Measurements from ENCODE around the gene EHBP1L1.

The EHBP1L1 gene

DNA sequence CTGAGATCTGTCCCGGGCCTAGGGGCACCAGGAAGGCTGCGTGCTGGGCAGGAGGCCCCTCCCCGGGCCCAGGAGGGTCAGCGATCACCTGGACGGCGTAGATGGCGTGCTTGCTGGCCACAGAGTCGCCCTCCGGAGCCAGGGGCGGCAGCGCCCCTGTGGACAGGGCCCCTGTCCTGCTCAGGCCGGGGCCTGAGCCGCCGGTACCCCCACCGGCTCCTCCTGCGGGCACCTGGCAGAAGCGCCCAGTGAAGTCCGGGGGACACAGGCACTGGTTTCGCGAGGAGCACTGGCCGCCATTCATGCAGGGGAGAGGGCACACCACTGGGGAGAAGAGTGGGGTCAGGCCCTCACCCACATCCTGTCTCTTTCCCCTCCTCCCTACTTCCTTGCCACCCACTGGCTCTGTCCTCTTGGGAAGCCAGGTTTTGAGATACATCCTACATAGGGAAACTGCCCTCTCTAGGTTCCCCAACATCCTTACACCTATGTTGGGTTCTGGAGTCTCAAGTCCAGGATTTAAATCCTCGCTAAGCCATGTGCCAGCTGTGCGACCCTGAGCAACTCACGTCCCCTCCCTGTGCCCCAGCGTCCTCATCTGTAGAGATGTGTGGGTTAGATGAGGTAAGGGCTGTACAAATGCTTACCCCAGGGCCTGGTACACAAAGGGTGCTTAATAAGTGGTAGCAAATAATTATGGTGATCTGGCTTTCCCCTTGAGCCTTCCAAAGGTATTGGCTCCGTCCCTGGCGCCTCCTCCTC is 21.6 kb upstream of the EHBP1L1 start:
- Histone ChIP-seq H3K27ac (no peak overlapping the region), H3K4me1 (ENCODE audit: control insufficient read depth in 1 of 2, insufficient read depth in 1 of 2, low read depth in 1 of 2, low read length in 1 of 2) (peaks cover 15 to 20% of the 10 kb centered on the region in 2 experiments), H3K36me3 (no peaks in the 10 kb centered on the region), H3K4me3 (ENCODE audit: low read depth in 1 of 2, low read length in 1 of 2) (no peak overlapping the region), H3K27me3 (peaks cover 66% of the 10 kb centered on the region), H3K9me3 (no peaks in the 10 kb centered on the region)
- TF ChIP-seq, protein P1, sequence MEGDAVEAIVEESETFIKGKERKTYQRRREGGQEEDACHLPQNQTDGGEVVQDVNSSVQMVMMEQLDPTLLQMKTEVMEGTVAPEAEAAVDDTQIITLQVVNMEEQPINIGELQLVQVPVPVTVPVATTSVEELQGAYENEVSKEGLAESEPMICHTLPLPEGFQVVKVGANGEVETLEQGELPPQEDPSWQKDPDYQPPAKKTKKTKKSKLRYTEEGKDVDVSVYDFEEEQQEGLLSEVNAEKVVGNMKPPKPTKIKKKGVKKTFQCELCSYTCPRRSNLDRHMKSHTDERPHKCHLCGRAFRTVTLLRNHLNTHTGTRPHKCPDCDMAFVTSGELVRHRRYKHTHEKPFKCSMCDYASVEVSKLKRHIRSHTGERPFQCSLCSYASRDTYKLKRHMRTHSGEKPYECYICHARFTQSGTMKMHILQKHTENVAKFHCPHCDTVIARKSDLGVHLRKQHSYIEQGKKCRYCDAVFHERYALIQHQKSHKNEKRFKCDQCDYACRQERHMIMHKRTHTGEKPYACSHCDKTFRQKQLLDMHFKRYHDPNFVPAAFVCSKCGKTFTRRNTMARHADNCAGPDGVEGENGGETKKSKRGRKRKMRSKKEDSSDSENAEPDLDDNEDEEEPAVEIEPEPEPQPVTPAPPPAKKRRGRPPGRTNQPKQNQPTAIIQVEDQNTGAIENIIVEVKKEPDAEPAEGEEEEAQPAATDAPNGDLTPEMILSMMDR (IDR thresholded peaks at IDR 0.05) = no peak

DNA sequence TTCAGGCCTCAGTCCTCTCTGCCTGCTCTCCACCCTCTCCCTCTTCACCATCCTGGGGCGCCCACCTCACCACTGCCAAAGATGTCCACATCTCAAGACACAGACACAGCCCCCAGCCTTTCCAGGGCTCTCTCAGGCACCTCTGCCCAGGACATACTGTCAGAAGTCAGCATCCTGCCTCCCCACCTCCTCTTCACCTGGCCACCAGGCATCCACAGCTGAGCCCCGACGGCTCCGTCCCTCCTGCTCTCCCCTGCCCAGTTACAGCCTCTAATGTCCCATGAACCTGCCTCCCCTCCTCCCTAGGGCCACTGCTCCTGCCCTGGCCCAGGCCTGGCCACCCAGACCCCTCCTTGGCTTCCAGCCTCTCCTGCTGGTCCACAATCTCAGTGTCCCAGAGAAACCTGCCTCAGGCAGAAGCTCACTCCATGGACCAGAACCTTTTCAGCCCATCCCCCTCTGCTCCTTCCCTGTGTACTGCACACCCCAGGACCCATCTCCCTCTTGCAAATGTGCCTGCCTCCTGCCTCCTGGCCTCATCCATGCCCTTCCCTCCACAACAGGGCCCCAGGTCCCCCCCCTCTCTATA is 20.9 kb upstream of the EHBP1L1 start:
- Histone ChIP-seq H3K27me3 (peaks cover 73% of the 10 kb centered on the region), H3K4me3 (ENCODE audit: low read depth in 1 of 2, low read length in 1 of 2) (no peak overlapping the region), H3K36me3 (no peaks in the 10 kb centered on the region), H3K9me3 (no peaks in the 10 kb centered on the region), H3K4me1 (ENCODE audit: control insufficient read depth in 1 of 2, insufficient read depth in 1 of 2, low read depth in 1 of 2, low read length in 1 of 2) (peaks cover 15 to 20% of the 10 kb centered on the region in 2 experiments), H3K27ac (no peak overlapping the region)
- TF ChIP-seq, protein P1 (IDR thresholded peaks at IDR 0.05) = no peak

DNA sequence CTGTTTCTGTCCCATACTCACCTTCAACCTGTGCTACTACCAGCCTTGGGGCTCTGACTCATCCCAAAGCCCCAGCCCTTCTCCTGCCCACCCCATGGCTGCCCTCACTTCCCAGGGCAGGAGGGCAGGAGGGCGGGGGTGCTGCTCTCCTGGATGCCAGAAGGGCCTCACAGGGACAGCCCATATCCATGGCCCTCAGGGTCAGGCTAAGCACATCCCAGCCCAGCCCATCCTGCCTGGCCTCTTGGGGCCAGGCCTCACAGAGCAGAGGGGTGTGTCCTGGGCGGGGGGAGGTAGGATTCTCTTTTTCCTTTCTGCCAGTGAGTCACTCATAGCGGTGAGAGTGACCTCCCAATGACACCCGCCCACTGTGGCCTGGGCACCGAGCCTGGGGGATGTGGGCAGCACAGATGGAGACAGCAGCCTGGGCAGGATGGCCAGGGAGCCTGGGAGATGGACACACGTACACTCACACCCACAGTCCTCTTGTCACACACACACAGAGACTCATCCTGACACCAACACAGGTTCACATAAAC is 20.1 kb upstream of the EHBP1L1 start:
- H3K4me3 ChIP-seq (ENCODE audit: low read depth in 1 of 2, low read length in 1 of 2) = no peak overlapping the region
- H3K27ac ChIP-seq = no peak overlapping the region
- TF ChIP-seq, protein P1 (IDR thresholded peaks at IDR 0.05) = no peak
- H3K4me1 ChIP-seq (ENCODE audit: control insufficient read depth in 1 of 2, insufficient read depth in 1 of 2, low read depth in 1 of 2, low read length in 1 of 2) = peaks cover 15 to 20% of the 10 kb centered on the region in 2 experiments
- peaks cover 82% of the 10 kb centered on the region for H3K27me3 ChIP-seq
- H3K36me3 ChIP-seq = no peaks in the 10 kb centered on the region
- H3K9me3 ChIP-seq = no peaks in the 10 kb centered on the region

DNA sequence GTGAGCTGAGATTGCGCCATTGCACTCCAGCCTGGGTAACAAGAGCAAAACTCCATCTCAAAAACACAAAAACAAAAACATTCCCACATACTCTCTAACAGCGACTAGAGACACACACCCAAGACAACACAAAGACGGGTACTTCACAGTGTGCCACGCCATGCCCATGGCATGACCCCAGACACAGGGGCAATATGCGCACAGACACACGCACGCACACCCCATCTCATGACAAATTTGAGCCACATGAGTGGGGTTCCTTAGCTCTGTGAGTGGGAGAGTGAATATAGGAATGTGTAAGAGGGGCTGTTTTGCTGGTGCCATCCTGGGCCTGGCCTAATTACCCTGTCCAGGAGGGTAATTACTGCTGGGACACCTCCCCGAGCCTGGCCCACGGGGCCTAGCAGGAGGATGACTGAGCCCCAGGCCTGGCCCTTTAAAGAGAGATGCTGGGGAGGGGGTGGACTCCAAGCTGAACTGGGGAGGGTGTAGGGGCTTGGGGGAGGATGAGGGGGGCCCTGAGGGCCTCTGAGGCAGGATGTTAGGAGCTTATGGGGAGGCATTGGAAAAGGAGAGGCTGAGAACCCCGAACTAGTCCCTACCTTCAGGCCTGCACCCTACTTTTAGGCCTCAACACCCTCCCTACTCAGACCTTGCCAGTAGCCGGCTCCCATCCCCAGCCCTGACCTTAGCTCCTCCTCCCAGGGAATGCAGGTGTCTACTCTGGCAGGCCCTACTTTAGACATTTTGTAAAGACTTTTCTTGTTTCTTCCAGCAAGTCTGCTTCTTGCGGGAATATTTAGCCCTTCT is 19.2 kb upstream of the EHBP1L1 start:
- Histone ChIP-seq H3K4me1 (ENCODE audit: control insufficient read depth in 1 of 2, insufficient read depth in 1 of 2, low read depth in 1 of 2, low read length in 1 of 2) (peaks cover 15 to 20% of the 10 kb centered on the region in 2 experiments), H3K27ac (no peak overlapping the region), H3K27me3 (peaks cover 91% of the 10 kb centered on the region), H3K9me3 (no peaks in the 10 kb centered on the region), H3K36me3 (no peaks in the 10 kb centered on the region), H3K4me3 (ENCODE audit: low read depth in 1 of 2, low read length in 1 of 2) (no peak overlapping the region)
- TF ChIP-seq, protein P1 (IDR thresholded peaks at IDR 0.05) = no peak

DNA sequence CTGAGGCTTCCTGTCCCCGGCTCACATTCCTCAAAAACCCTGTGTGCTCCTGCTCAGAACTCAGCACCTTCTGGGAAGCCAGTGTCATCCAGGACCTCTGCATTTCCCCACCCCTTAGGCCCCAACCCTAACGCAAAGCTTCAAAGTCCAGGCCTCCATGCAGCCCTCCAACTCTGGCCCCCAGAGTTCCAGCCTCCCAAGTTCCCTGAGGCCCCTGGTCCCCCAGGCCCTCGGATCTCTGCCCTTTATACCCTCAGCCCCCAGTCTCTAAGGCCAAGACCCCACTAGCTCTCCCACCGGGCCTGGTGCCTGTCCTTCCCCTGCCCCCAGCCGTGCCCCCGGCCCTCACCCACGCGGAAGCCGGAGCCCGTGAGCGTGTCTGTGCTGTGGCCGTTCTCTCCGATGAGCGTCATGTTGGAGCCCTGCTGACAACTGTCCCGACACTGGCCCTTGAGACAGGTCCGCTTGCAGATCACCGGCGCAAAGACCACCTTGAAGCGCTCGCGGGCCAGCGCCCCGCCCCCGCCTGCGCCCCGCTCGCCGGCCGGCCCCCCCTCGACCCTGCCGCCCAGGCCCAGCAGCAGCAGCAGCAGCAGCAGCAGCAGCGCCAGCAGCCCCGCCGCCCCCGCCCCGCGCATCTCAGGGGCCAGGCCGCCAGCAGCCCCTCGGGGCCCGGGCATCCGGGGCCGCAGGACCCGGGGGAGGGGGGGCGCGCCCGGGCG is 18.4 kb upstream of the EHBP1L1 start:
- Histone ChIP-seq H3K27ac (no peak overlapping the region), H3K4me3 (ENCODE audit: low read depth in 1 of 2, low read length in 1 of 2) (peak overlapping the region in 1 of 2 experiments; percentile 59), H3K4me1 (ENCODE audit: control insufficient read depth in 1 of 2, insufficient read depth in 1 of 2, low read depth in 1 of 2, low read length in 1 of 2) (peaks cover 8 to 14% of the 10 kb centered on the region in 2 experiments), H3K9me3 (no peaks in the 10 kb centered on the region), H3K36me3 (no peaks in the 10 kb centered on the region), H3K27me3 (peaks cover 98% of the 10 kb centered on the region)
- TF ChIP-seq, protein P1 (IDR thresholded peaks at IDR 0.05) = no peak

Data from neutrophil (primary cell).